Measurements from ENCODE around the gene CLP1. TPM values are rescaled to one million over a fixed set of nuclear protein-coding genes. Genes with fewer than 3 reads are reported as not detected.

The CLP1 gene
- polyA plus RNA-seq, 1 donor (not counting 4 experiments of a cell fraction or from before 2014, with no cell fraction given): 25.0 TPM

- H2AFZ ChIP-seq (ENCODE audit: control insufficient read depth, low read length): no peak overlapping the region
Observed at GRCh38 chr11:57632116-57632515, 25.4 kb upstream of the CLP1 start.

GRCh38 chr11:57633394-57634070, 24.0 kb upstream of the CLP1 start:
- H3K9me1 ChIP-seq (ENCODE audit: control insufficient read depth, extremely low read depth, insufficient read depth, low read length): no peaks in the 10 kb centered on the region
- H2AFZ ChIP-seq (ENCODE audit: control insufficient read depth, low read length): peak overlapping the region; percentile 74
- FAIRE-seq (peak; percentile 55), DNase-seq (ENCODE audit: low read depth, low spot score) (no peak)
- dilution Hi-C loops (cut with MboI; ENCODE audit: extremely low pct_ligation_motif_present, low sequenced_read_pairs): no loop called here
- H3K4me1 ChIP-seq (ENCODE audit: control insufficient read depth, extremely low read depth, insufficient read depth, low read length): peaks cover 30% of the 10 kb centered on the region
- H3K36me3 ChIP-seq (ENCODE audit: control insufficient read depth in 2 of 2, extremely low read depth in 1 of 2, insufficient read depth in 2 of 2, low read length in 2 of 2): no peaks in the 10 kb centered on the region
- H3K4me3 ChIP-seq (ENCODE audit: control insufficient read depth in 2 of 3, extremely low read depth in 1 of 3, insufficient read depth in 2 of 3, low read depth in 1 of 3, low read length in 3 of 3): no peak overlapping the region
- H3K27ac ChIP-seq (ENCODE audit: control insufficient read depth, insufficient read depth, low read length): no peak overlapping the region
- no peaks in the 10 kb centered on the region for H3K9me3 ChIP-seq (ENCODE audit: control insufficient read depth, low read depth, low read length)
- peaks cover 5% of the 10 kb centered on the region for H3K79me2 ChIP-seq (ENCODE audit: control insufficient read depth, insufficient read depth, low read length)
- TF ChIP-seq EZH2 (IDR thresholded peaks at IDR 0.05; ENCODE audit: low read length) (no peak), CTCF (optimal IDR thresholded peaks at IDR 0.05 in 1 of 3, IDR thresholded peaks at IDR 0.05 in 1 of 3, conservative IDR thresholded peaks at IDR 0.05 in 1 of 3; ENCODE audit: extremely low read depth in 1 of 3, insufficient read depth in 2 of 3, low read length in 3 of 3) (no peak)
- H4K20me1 ChIP-seq (ENCODE audit: control insufficient read depth, extremely low read depth, insufficient read depth, low read length): no peaks in the 10 kb centered on the region
- peak overlapping the region; percentile 69 for H3K4me2 ChIP-seq (ENCODE audit: control insufficient read depth, extremely low read depth, insufficient read depth, low read depth, low read length)
- no peak overlapping the region for H3K9ac ChIP-seq (ENCODE audit: control insufficient read depth, extremely low read depth, insufficient read depth, low read length)
- no peaks in the 10 kb centered on the region for H3K27me3 ChIP-seq (ENCODE audit: control insufficient read depth, extremely low read depth, insufficient read depth, low read length)

More at GRCh38 chr11:57632116-57632515, 25.4 kb upstream of the CLP1 start:
- Histone ChIP-seq H3K9me1 (ENCODE audit: control insufficient read depth, extremely low read depth, insufficient read depth, low read length) (no peaks in the 10 kb centered on the region), H3K4me1 (ENCODE audit: control insufficient read depth, extremely low read depth, insufficient read depth, low read length) (peaks cover 21% of the 10 kb centered on the region), H3K9me3 (ENCODE audit: control insufficient read depth, low read depth, low read length) (no peaks in the 10 kb centered on the region), H3K27me3 (ENCODE audit: control insufficient read depth, extremely low read depth, insufficient read depth, low read length) (no peaks in the 10 kb centered on the region), H3K4me3 (ENCODE audit: control insufficient read depth in 2 of 3, extremely low read depth in 1 of 3, insufficient read depth in 2 of 3, low read depth in 1 of 3, low read length in 3 of 3) (no peak overlapping the region), H3K4me2 (ENCODE audit: control insufficient read depth, extremely low read depth, insufficient read depth, low read depth, low read length) (no peak overlapping the region), H4K20me1 (ENCODE audit: control insufficient read depth, extremely low read depth, insufficient read depth, low read length) (no peaks in the 10 kb centered on the region), H3K79me2 (ENCODE audit: control insufficient read depth, insufficient read depth, low read length) (no peaks in the 10 kb centered on the region), H3K9ac (ENCODE audit: control insufficient read depth, extremely low read depth, insufficient read depth, low read length) (no peak overlapping the region), H3K27ac (ENCODE audit: control insufficient read depth, insufficient read depth, low read length) (no peak overlapping the region), H3K36me3 (ENCODE audit: control insufficient read depth in 2 of 2, extremely low read depth in 1 of 2, insufficient read depth in 2 of 2, low read length in 2 of 2) (no peaks in the 10 kb centered on the region)
- DNase-seq (ENCODE audit: low read depth, low spot score): no peak
- dilution Hi-C loops (cut with MboI; ENCODE audit: extremely low pct_ligation_motif_present, low sequenced_read_pairs): no loop called here
- no peak for TF ChIP-seq CTCF (optimal IDR thresholded peaks at IDR 0.05 in 1 of 3, IDR thresholded peaks at IDR 0.05 in 1 of 3, conservative IDR thresholded peaks at IDR 0.05 in 1 of 3; ENCODE audit: extremely low read depth in 1 of 3, insufficient read depth in 2 of 3, low read length in 3 of 3)
- no peak for TF ChIP-seq EZH2 (IDR thresholded peaks at IDR 0.05; ENCODE audit: low read length)
- no peak for FAIRE-seq
